H1 (cell line): ENCODE results near the gene SCYL3. TPM values are rescaled to one million over a fixed set of nuclear protein-coding genes. Genes with fewer than 3 reads are reported as not detected.

Source experiments
- ASH2L ChIP-seq: fragments of 200-600, 300-600 bp; sonication (generic); IDR thresholded peaks from one replicate; pipeline ENCODE4 v1.7.1; 2017; ENCODE audit warnings: low read length
- CTBP2 ChIP-seq: IDR thresholded peaks from 2 replicates; pipeline ENCODE4 v1.7.0; 2011; ENCODE audit warnings: borderline replicate concordance, mild to moderate bottlenecking, moderate library complexity, mixed read lengths, low read length; ENCODE audit not compliant: insufficient read depth, insufficient read length
- GTF2F1 ChIP-seq: IDR thresholded peaks from 2 replicates; pipeline ENCODE4 v1.6.1; 2012; ENCODE audit warnings: low read depth, low read length, improper control_type of control experiment, borderline replicate concordance
- POLR2AphosphoS5 ChIP-seq: IDR thresholded peaks from 2 replicates; pipeline ENCODE4 v1.6.1; 2011; ENCODE audit warnings: low read depth, low read length
- TBP ChIP-seq: IDR thresholded peaks from 2 replicates; pipeline ENCODE4 v1.6.1; 2011; ENCODE audit warnings: low read depth, low read length, improper control_type of control experiment
- polyA plus RNA-seq, 7 experiments: library from polyadenylated mRNA; depleted of rRNA in 3 of 7; stranded (reverse) in 5 of 7; unstranded in 2 of 7; fragments of >200 nt in 5 of 7; fragments of 200-250 nt in 2 of 7; gene quantifications; 1 replicate in 5 of 7; 2 replicates in 1 of 7; 4 replicates in 1 of 7; pipeline versions ENCODE4 v1.2.1 to v1.2.3, GENCODE V29; 2011 to 2013; ENCODE audit warnings: missing spikeins in 2 of 7, mixed read lengths in 2 of 7
- total RNA-seq: library from RNA; stranded (reverse); fragmentation: NEBNext Ultra II Directional; extraction: Animal tissue kit (Norgen Biotek cat#: 25700); gene quantifications from 2 replicates; pipeline ENCODE4 v1.2.1, GENCODE V29; 2021

Gene SCYL3
- total and polyA plus RNA-seq, 2 of the 8 experiments (the other 6 are each of a cell fraction or from before 2014, with no cell fraction given): 2.7 to 5.3 TPM

- TF ChIP-seq POLR2AphosphoS5 (no peak), CTBP2 (no peak), ASH2L (no peak), GTF2F1 (no peak), TBP (no peak)
Observed at GRCh38 chr1:169890761-169891538, 2.7 kb downstream of the SCYL3 start (continued).
